HEK293 (cell line): Measurements from ENCODE around the gene GPATCH4.

ENCODE experiments used
- CTCF ChIP-seq: fragments of 450-650 bp; formaldehyde crosslinking; IDR thresholded peaks from 2 replicates; pipeline ENCODE4 v1.5.1; 2016; ENCODE audit warnings: missing biosample characterization, missing genetic modification characterization
- FEZF1 ChIP-seq: fragments of 450-650 bp; formaldehyde crosslinking; IDR thresholded peaks from 2 replicates; pipeline ENCODE4 v1.5.1; 2016; ENCODE audit warnings: missing biosample characterization, missing genetic modification characterization
- OVOL3 ChIP-seq: fragments of 450-650 bp; formaldehyde crosslinking; IDR thresholded peaks from 2 replicates; pipeline ENCODE4 v1.5.1; 2016; ENCODE audit warnings: missing biosample characterization, missing genetic modification characterization
- TCF7L2 ChIP-seq: IDR thresholded peaks from 2 replicates; pipeline ENCODE4 v1.6.1; 2011; ENCODE audit warnings: low read depth, mild to moderate bottlenecking, inconsistent platforms, low read length, moderate library complexity, borderline replicate concordance
- ZFP41 ChIP-seq: fragments of 450-650 bp; formaldehyde crosslinking; IDR thresholded peaks from 2 replicates; pipeline ENCODE4 v1.5.1; 2016; ENCODE audit warnings: missing biosample characterization, missing genetic modification characterization, borderline replicate concordance
- ZNF132 ChIP-seq: fragments of 450-650 bp; formaldehyde crosslinking; IDR thresholded peaks from 2 replicates; pipeline ENCODE4 v1.5.1; 2017; ENCODE audit warnings: missing biosample characterization, missing genetic modification characterization, borderline replicate concordance
- ZNF133 ChIP-seq: fragments of 450-650 bp; formaldehyde crosslinking; IDR thresholded peaks from 2 replicates; pipeline ENCODE4 v1.5.1; 2016; ENCODE audit warnings: missing biosample characterization, missing genetic modification characterization
- ZNF223 ChIP-seq: fragments of 450-650 bp; formaldehyde crosslinking; IDR thresholded peaks from 2 replicates; pipeline ENCODE4 v1.5.1; 2016; ENCODE audit warnings: missing biosample characterization, missing genetic modification characterization
- TF ChIP-seq, protein P1 (sequence below): fragments of 450-650 bp; formaldehyde crosslinking; IDR thresholded peaks from 2 replicates; pipeline ENCODE4 v1.5.1; 2016; ENCODE audit warnings: missing biosample characterization, missing genetic modification characterization
- TF ChIP-seq, protein P2 (sequence below): fragments of 450-650 bp; formaldehyde crosslinking; IDR thresholded peaks from 2 replicates; pipeline ENCODE4 v1.5.1; 2016; ENCODE audit warnings: missing biosample characterization, missing genetic modification characterization

DNA sequence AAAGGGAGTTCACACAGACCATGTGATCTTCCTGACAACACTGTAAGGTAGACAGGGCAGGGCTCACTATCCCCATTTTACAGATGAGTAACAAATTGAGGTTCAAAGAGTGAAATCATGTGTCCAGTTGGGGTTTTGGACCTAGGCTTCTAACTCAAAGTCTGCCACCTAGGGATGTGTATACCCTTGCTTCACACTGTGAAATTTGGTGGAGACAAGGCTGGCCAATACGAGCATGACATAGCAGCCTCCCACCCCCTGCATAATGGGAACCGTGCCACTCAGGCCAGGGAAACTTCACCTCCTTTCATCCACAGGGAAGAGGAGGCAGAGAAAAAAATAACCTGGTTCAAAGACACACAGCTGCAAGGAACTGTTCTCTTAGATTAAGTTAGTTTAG, 35.8 kb downstream of the GPATCH4 start:
- TF ChIP-seq, protein P1, sequence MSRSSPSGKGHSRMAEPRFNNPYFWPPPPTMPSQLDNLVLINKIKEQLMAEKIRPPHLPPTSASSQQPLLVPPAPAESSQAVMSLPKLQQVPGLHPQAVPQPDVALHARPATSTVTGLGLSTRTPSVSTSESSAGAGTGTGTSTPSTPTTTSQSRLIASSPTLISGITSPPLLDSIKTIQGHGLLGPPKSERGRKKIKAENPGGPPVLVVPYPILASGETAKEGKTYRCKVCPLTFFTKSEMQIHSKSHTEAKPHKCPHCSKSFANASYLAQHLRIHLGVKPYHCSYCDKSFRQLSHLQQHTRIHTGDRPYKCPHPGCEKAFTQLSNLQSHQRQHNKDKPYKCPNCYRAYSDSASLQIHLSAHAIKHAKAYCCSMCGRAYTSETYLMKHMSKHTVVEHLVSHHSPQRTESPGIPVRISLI (tag by site-specific recombination), result no peak
- no peak for TF ChIP-seq ZNF223 (tag by site-specific recombination)
- no peak for TF ChIP-seq ZFP41 (tag by site-specific recombination)
- TF ChIP-seq CTCF (tag by site-specific recombination), result no peak
- no peak for TF ChIP-seq TCF7L2
- TF ChIP-seq OVOL3 (tag by site-specific recombination), result no peak
- TF ChIP-seq FEZF1 (tag by site-specific recombination), result no peak
- TF ChIP-seq ZNF132 (tag by site-specific recombination), result no peak
- TF ChIP-seq, protein P2, sequence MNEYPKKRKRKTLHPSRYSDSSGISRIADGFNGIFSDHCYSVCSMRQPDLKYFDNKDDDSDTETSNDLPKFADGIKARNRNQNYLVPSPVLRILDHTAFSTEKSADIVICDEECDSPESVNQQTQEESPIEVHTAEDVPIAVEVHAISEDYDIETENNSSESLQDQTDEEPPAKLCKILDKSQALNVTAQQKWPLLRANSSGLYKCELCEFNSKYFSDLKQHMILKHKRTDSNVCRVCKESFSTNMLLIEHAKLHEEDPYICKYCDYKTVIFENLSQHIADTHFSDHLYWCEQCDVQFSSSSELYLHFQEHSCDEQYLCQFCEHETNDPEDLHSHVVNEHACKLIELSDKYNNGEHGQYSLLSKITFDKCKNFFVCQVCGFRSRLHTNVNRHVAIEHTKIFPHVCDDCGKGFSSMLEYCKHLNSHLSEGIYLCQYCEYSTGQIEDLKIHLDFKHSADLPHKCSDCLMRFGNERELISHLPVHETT (tag by site-specific recombination), result no peak
- no peak for TF ChIP-seq ZNF133 (tag by site-specific recombination)
